HepG2 (cell line): ENCODE results near the gene MGMT. TPM values are rescaled to one million over a fixed set of nuclear protein-coding genes. Genes with fewer than 3 reads are reported as not detected.
A peak's percentile ranks its signal among the peaks of the same experiment; 100 is the strongest.

ENCODE experiments used
- ATAC-seq: fragments of 200-7000 bp; cut with Tn5 transposase; 3 replicates; pipeline ENCODE4 v1.9.1; 2020; ENCODE audit warnings: mild to moderate bottlenecking, moderate library complexity
- BruUV-seq: library from RNA; stranded (reverse); fragments of 400-500 nt; replicated peaks from 2 replicates; lab custom pipeline; 2021; lab: Mats Ljungman, UMichigan
- CTCF ChIA-PET: fragments of 300-600 bp; formaldehyde crosslinking; extraction: SDS; loops from one replicate; lab custom pipeline; 2021; ENCODE audit warnings: low total read pairs, inconsistent platforms, low intra/inter-chr PET ratio; lab: Yijun Ruan, JAX
- POLR2A ChIA-PET: fragments of 350-600 bp; sonication (Branson Sonifier 250); formaldehyde crosslinking; loops from one replicate; lab custom pipeline; 2020; ENCODE audit warnings: antibody characterized with exemption, inconsistent platforms; lab: Yijun Ruan, JAX
- DNase-seq: peaks from one replicate; pipeline ENCODE4 v3.0.0-alpha.2; 2015; ENCODE audit warnings: low spot score
- FAIRE-seq: peaks from 3 replicates; lab custom pipeline; 2011; peaks lifted over from hg19 to GRCh38; lab: Jason Lieb, UNC
- H2AFZ ChIP-seq: one replicate; pipeline ENCODE4 v1.6.1; 2011; ENCODE audit warnings: low read length, inconsistent platforms
- H3K27ac ChIP-seq: fragments of 300-600 bp; 3 replicates; pipeline ENCODE4 v1.8.0; 2011; ENCODE audit warnings: mixed run types, mild to moderate bottlenecking, mixed read lengths, low read length, inconsistent platforms; ENCODE audit not compliant: insufficient read depth; ENCODE audit errors: extremely low read length
- H3K27me3 ChIP-seq, 2 experiments: fragments of 200-600 bp in 1 of 2; 2 replicates in 1 of 2; 3 replicates in 1 of 2; pipeline versions ENCODE4 v1.6.0 to v1.8.0; 2011; ENCODE audit warnings: low read length in 2 of 2, mild to moderate bottlenecking in 2 of 2, moderate library complexity in 2 of 2, inconsistent platforms in 1 of 2; ENCODE audit not compliant: insufficient read depth in 2 of 2, control insufficient read depth in 1 of 2
- H3K36me3 ChIP-seq, 2 experiments: fragments of 200-600 bp in 1 of 2; replicated peaks in 1 of 2; 2 replicates in 1 of 2; 3 replicates in 1 of 2; pipeline versions ENCODE4 v1.5.1 to v1.8.0; 2011; ENCODE audit warnings: low read length in 2 of 2, inconsistent platforms in 1 of 2; ENCODE audit not compliant: insufficient read depth in 2 of 2, control insufficient read depth in 1 of 2
- H3K4me1 ChIP-seq: 2 replicates; pipeline ENCODE4 v1.5.1; 2012; ENCODE audit warnings: low read length, inconsistent platforms; ENCODE audit not compliant: insufficient read depth
- H3K4me2 ChIP-seq: 2 replicates; pipeline ENCODE4 v1.6.0; 2011; ENCODE audit warnings: low read depth, low read length, inconsistent platforms
- H3K4me3 ChIP-seq, 3 experiments: fragments of 200-600 bp in 1 of 3; sonication (generic), shearing (Covaris generic) in 1 of 3; replicated peaks in 1 of 3; 2 replicates each; pipeline ENCODE4 v1.5.1; 2011 to 2016; ENCODE audit warnings: low read length in 3 of 3, inconsistent platforms in 2 of 3, low read depth in 2 of 3, mild to moderate bottlenecking in 2 of 3, control low read depth in 1 of 3, mixed read lengths in 1 of 3; ENCODE audit not compliant: insufficient read depth in 1 of 3
- H3K79me2 ChIP-seq: one replicate; pipeline ENCODE4 v1.6.1; 2011; ENCODE audit warnings: low read length, inconsistent platforms; ENCODE audit not compliant: insufficient read depth
- H3K9ac ChIP-seq: 2 replicates; pipeline ENCODE4 v1.6.0; 2011; ENCODE audit warnings: mild to moderate bottlenecking, low read depth, low read length, inconsistent platforms; ENCODE audit not compliant: insufficient read depth
- H3K9me3 ChIP-seq: 2 replicates; pipeline ENCODE4 v1.5.1; 2012; ENCODE audit warnings: mild to moderate bottlenecking, low read length
- H4K20me1 ChIP-seq: 2 replicates; pipeline ENCODE4 v1.6.0; 2011; ENCODE audit warnings: inconsistent platforms, mild to moderate bottlenecking, low read length, moderate library complexity; ENCODE audit not compliant: insufficient read depth
- HNF4A ChIP-seq: sonication (generic); formaldehyde crosslinking; IDR thresholded peaks from 2 replicates; pipeline ENCODE4 v1.4.0; 2020; ENCODE audit warnings: missing genetic modification reagents
- KLF11 ChIP-seq: IDR thresholded peaks from 2 replicates; pipeline ENCODE4 v1.6.1; 2016; ENCODE audit warnings: missing compliant biosample characterization
- KLF12 ChIP-seq: sonication (generic); formaldehyde crosslinking; IDR thresholded peaks from 2 replicates; pipeline ENCODE4 v1.4.0; 2020; ENCODE audit warnings: missing genetic modification reagents, borderline replicate concordance
- POLR2AphosphoS5 ChIP-seq: IDR thresholded peaks from 2 replicates; pipeline ENCODE4 v1.6.1; 2012; ENCODE audit warnings: low read depth, low read length
- STAG1 ChIP-seq: sonication (generic); formaldehyde crosslinking; IDR thresholded peaks from 2 replicates; pipeline ENCODE4 v1.4.0; 2020; ENCODE audit warnings: missing genetic modification reagents
- ZNF333 ChIP-seq: sonication (generic); formaldehyde crosslinking; IDR thresholded peaks from 2 replicates; pipeline ENCODE4 v1.4.0; 2020; ENCODE audit warnings: mild to moderate bottlenecking, missing genetic modification reagents, borderline replicate concordance
- ZNF670 ChIP-seq: sonication (generic); formaldehyde crosslinking; IDR thresholded peaks from 2 replicates; pipeline ENCODE4 v1.8.0; 2022; ENCODE audit warnings: mild to moderate bottlenecking, missing genetic modification reagents, borderline replicate concordance
- ZNF724P ChIP-seq: sonication (generic); formaldehyde crosslinking; IDR thresholded peaks from 2 replicates; pipeline ENCODE4 v1.8.0; 2022; ENCODE audit warnings: missing genetic modification reagents, borderline replicate concordance
- WGBS: methylation state at CpG from one replicate; pipeline ENCODE4 v1.1.6; 2017; ENCODE audit warnings: low lambda C conversion rate; 5-methylcytosine and 5-hydroxymethylcytosine counted together
- in situ Hi-C: cut with HindIII; loops from 2 replicates; pipeline ENCODE4 v1.10.0; 2017; ENCODE audit warnings: low pct_unique_long_range_greater_than_20kb; ENCODE audit not compliant: extremely low pct_ligation_motif_present
- intact Hi-C: fragments of 100-400 bp; cut with micrococcal nuclease; formaldehyde crosslinking; loops from one replicate; pipeline ENCODE4 v1.10.0; 2022; ENCODE audit not compliant: unreplicated experiment
- polyA plus RNA-seq, 8 experiments: library from polyadenylated mRNA; depleted of rRNA in 3 of 8; stranded (reverse) in 7 of 8; unstranded in 1 of 8; fragments of >200 nt; fragmentation: Illumina TruSeq in 4 of 8; extraction: Trizol in 4 of 8; gene quantifications; 2 replicates each; pipeline versions ENCODE4 v1.2.1 to v1.2.3, GENCODE V29; 2011 to 2016; ENCODE audit warnings: low read depth in 4 of 8, missing spikeins in 1 of 8, mixed read lengths in 1 of 8; ENCODE audit not compliant: insufficient read depth in 1 of 8
- total RNA-seq, 5 experiments: library from RNA; depleted of rRNA; stranded (reverse); fragments of >200 nt; fragmentation: Illumina TruSeq; extraction: Trizol; gene quantifications; 2 replicates each; pipeline ENCODE4 v1.2.3, GENCODE V29; 2016; ENCODE audit warnings: low read depth in 1 of 5
- TF ChIP-seq, protein P1 (sequence below): sonication (generic); formaldehyde crosslinking; IDR thresholded peaks from 2 replicates; pipeline ENCODE4 v1.5.0; 2020; ENCODE audit warnings: mild to moderate bottlenecking, missing genetic modification reagents, moderate library complexity
- TF ChIP-seq, protein P2 (sequence below): sonication (generic); formaldehyde crosslinking; IDR thresholded peaks from 2 replicates; pipeline ENCODE4 v1.4.0; 2020; ENCODE audit warnings: mild to moderate bottlenecking, missing genetic modification reagents, borderline replicate concordance

Gene MGMT
- total and polyA plus RNA-seq, 2 of the 13 experiments (the other 11 are each of a cell fraction or from before 2014, with no cell fraction given), result 12.0 to 19.5 TPM

DNA sequence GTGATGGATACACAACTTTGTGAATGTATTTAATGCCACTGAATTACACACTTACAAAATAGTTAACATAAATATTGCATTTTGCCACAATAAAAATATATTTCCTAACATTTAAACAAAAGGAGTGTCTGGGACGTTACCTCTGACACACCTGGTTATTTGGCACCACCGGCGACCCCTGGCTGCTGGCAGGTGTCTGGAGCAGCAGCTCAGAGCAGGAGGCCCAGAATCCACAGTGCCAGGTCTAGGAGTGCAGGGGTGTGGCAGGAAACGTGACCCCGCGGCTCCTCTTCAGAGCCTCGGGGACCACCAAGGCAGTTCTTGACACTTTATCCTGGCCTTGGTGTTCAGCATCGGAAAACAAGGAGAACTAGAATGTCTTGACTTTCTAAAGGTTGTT, 46.3 kb downstream of the MGMT start:
- peaks cover 4% of the 10 kb centered on the region for H3K79me2 ChIP-seq
- no peak overlapping the region for H3K4me2 ChIP-seq
- peaks cover 13% of the 10 kb centered on the region; the same call in 1 of the 2 replicates for H3K9me3 ChIP-seq
- 52% methylated on average over 8 of the region's 8 CpGs for whole genome bisulfite sequencing
- no peak overlapping the region for H3K9ac ChIP-seq
- no peak overlapping the region for H2AFZ ChIP-seq
- in situ Hi-C loops, result no loop called here
- no peak overlapping the region for H3K27ac ChIP-seq
- DNase-seq (no peak), ATAC-seq (no peak; the same call in 2 of the 3 replicates), FAIRE-seq (no peak)
- H4K20me1 ChIP-seq, result no peaks in the 10 kb centered on the region
- no peaks in the 10 kb centered on the region for H3K36me3 ChIP-seq
- intact Hi-C loops, result no loop called here
- no peak for TF ChIP-seq POLR2AphosphoS5
- no peak for TF ChIP-seq HNF4A (CRISPR knock-in tag)
- no peak for TF ChIP-seq KLF11 (CRISPR knock-in tag)
- TF ChIP-seq STAG1 (CRISPR knock-in tag), result peak; percentile 46
- TF ChIP-seq ZNF670, result no peak
- TF ChIP-seq, protein P1, sequence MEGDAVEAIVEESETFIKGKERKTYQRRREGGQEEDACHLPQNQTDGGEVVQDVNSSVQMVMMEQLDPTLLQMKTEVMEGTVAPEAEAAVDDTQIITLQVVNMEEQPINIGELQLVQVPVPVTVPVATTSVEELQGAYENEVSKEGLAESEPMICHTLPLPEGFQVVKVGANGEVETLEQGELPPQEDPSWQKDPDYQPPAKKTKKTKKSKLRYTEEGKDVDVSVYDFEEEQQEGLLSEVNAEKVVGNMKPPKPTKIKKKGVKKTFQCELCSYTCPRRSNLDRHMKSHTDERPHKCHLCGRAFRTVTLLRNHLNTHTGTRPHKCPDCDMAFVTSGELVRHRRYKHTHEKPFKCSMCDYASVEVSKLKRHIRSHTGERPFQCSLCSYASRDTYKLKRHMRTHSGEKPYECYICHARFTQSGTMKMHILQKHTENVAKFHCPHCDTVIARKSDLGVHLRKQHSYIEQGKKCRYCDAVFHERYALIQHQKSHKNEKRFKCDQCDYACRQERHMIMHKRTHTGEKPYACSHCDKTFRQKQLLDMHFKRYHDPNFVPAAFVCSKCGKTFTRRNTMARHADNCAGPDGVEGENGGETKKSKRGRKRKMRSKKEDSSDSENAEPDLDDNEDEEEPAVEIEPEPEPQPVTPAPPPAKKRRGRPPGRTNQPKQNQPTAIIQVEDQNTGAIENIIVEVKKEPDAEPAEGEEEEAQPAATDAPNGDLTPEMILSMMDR, result peak; percentile 43
- no peak for TF ChIP-seq ZNF333 (CRISPR knock-in tag)
- no peak for TF ChIP-seq ZNF724P (CRISPR knock-in tag)
- TF ChIP-seq, protein P2, sequence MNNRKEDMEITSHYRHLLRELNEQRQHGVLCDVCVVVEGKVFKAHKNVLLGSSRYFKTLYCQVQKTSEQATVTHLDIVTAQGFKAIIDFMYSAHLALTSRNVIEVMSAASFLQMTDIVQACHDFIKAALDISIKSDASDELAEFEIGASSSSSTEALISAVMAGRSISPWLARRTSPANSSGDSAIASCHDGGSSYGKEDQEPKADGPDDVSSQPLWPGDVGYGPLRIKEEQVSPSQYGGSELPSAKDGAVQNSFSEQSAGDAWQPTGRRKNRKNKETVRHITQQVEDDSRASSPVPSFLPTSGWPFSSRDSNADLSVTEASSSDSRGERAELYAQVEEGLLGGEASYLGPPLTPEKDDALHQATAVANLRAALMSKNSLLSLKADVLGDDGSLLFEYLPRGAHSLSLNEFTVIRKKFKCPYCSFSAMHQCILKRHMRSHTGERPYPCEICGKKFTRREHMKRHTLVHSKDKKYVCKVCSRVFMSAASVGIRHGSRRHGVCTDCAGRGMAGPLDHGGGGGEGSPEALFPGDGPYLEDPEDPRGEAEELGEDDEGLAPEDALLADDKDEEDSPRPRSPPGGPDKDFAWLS (CRISPR knock-in tag), result no peak
- TF ChIP-seq KLF12 (CRISPR knock-in tag), result no peak
- ChIA-PET CTCF (no interaction called here), POLR2A (no interaction called here)
- no peaks in the 10 kb centered on the region for H3K27me3 ChIP-seq
- no peaks in the 10 kb centered on the region for H3K4me1 ChIP-seq
- BruUV-seq, result no TSS peak
- no peak overlapping the region for H3K4me3 ChIP-seq
